ENCODE data around the gene PEX3.

The PEX3 gene, protein sequence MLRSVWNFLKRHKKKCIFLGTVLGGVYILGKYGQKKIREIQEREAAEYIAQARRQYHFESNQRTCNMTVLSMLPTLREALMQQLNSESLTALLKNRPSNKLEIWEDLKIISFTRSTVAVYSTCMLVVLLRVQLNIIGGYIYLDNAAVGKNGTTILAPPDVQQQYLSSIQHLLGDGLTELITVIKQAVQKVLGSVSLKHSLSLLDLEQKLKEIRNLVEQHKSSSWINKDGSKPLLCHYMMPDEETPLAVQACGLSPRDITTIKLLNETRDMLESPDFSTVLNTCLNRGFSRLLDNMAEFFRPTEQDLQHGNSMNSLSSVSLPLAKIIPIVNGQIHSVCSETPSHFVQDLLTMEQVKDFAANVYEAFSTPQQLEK

DNA sequence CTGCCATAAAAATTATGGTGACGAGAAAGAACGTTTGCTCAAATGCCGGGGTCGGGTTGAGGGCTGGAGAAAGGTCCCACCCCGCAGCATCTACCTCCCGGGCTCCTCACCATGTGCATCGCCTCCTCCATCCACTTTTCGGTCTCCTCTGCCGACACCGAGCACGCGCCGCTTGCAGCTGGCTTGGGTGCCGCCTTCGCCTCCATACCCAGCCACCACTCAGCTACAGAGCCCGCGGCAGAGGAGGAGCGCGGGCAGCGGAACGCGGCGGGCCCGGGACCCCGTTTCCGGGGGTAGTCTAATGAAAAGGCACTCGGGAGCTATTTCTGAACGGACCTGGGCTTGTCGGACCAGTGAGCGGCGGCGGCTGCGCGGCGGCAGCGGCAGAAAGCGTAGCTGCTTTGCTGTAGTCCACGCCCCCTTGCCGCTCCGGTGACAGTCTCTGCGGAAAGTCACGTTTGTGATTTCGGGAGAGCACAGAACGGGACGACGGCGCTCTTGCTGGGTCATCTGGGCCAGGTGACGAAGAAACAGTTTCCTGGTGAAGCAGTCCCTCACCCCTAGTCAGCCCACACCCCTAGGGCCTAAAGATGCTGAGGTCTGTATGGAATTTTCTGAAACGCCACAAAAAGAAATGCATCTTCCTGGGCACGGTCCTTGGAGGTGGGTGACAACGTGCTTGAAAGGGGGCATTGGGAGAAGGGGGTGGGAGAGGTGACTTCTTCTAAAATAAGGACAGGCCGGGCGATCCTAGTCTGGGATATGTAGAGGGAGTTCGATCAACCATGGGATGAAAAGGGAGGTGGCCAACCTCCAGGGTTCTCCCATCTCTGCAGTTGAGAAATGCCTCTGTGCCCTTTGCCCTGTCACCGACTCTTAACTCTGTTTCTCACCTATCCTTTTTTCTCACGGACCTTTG lies at the start of gene PEX3, which contains the start of gene ADAT2:
TSS of gene PEX3 (plus strand) at position 353 of the 919 bp plus-strand sequence. CDS start at position 591, 238 bp downstream.
TSS of gene ADAT2 (minus strand) at position 243 of the 919 bp plus-strand sequence. CDS start at position 206, 37 bp downstream.
- peak; percentile 84 to 93 (median 91) for DNase-seq (ENCODE audit: low read depth in 3 of 3)

GRCh38 chr6:143401068-143401446 lies 49.5 kb upstream of the PEX3 start:
- DNase-seq (ENCODE audit: low read depth in 3 of 3): no peak

DNA sequence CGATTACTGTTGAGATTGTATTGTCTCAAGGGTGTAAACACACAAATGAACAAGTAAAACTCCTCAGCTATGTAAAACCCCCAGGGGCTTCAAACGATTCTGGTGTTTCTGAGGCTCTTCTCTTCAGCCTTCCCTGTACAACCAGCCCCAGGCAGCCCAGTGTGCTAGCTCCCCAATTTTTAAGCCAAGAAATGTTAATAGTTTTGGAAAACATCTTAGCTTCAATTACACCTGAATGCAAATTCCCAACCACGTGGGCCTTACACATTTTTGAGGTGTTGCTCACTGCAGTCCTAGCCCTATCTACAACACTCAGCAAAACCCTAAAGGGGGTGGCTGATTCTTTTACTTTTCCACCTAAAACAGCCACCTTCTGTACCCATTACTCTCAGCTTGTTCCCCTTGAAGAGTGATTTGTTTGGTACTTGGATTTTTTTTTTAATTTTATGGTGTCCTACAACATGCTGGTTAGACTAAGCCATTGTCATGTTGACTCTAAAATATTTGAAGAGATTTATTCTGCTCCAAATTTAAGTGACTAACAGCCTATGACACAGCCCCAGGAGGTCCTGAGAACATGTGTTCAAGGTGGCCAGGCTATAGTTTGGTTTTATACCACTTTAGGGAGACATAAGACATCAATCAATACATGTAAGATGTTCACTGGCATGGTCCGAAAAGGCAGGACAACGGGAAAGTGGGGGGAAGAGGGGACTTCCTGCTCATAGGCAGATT lies 48.8 kb upstream of the PEX3 start:
- DNase-seq (ENCODE audit: low read depth in 3 of 3): no peak

DNA sequence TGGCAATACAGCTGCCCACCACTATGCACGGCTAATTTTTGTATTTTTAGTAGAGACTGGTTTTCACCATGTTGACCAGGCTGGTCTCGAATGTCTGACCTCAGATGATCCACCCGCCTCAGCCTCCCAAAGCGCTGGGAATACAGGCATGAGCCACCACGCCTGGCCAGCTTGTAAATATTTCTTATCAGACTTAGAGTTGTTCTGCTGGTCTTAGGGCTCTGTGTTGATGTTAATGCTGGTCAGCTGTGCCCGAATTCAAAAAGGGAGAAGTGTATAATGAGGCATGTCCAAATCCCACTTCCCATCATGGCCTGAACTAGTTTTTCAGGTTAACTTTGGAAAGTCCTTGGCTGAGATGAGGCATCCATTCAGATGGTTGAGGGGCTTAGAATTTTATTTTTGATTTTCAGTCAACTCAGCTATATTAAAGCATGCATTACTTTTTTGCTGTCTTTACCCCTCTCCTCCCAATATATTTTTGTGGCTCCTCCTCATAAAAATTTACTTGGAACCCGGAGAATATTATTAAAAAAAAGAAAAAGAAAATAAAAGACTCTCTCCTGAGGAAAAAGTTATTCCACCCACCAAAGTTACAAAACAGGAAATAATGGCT lies 47.8 kb upstream of the PEX3 start:
- DNase-seq (ENCODE audit: low read depth in 3 of 3): no peak

- no peak for DNase-seq (ENCODE audit: low read depth in 3 of 3)
Observed at GRCh38 chr6:143405373-143406154, 45.0 kb upstream of the PEX3 start.

DNA sequence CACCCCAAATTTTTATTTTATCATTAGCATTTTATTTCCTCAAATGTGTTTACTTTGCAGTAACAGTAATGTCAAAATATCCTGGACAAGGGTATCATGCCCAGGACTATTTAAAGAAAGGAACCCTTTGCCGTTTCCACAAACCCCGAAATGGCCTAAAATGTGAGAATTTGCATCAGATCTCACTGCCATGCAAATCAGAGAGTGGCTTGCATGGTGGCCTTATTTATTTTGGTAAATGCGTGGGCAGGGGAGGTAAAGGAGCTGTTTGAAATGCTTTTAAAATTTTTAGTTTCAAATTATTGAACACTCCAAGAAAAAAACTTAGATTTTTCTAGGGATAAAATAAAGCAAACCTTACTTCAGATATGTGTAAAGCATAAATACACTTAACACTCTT lies 43.9 kb upstream of the PEX3 start:
- DNase-seq (ENCODE audit: low read depth in 3 of 3): no peak

GRCh38 chr6:143408151-143408786 lies 42.3 kb upstream of the PEX3 start:
- no peak for DNase-seq (ENCODE audit: low read depth in 3 of 3)

- DNase-seq (ENCODE audit: low read depth in 3 of 3): no peak
Observed at GRCh38 chr6:143408787-143409162, 41.8 kb upstream of the PEX3 start.

- DNase-seq (ENCODE audit: low read depth in 3 of 3): no peak
Observed at GRCh38 chr6:143410859-143411270, 39.7 kb upstream of the PEX3 start.

DNA sequence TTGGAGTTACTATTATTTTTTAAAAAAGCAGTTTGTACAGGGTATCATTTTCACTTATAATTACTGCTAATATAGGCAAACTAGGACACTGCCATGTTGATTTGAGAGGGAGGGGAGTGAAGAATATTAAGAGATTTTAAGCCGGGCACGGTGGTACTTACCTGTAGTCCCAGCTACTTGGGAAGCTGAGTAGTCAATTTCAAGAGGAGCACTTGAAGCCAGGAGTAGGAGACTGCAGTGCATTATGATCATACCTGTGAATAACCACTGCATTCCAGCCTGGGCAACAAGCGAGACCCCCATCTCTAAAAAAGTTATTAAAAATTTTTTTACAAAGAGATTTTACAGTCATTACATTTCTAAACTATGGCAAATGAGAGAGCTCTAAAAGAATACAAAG lies 35.8 kb upstream of the PEX3 start:
- no peak for DNase-seq (ENCODE audit: low read depth in 3 of 3)

- no peak for DNase-seq (ENCODE audit: low read depth in 3 of 3)
Observed at GRCh38 chr6:143419526-143419925, 31.1 kb upstream of the PEX3 start.

DNA sequence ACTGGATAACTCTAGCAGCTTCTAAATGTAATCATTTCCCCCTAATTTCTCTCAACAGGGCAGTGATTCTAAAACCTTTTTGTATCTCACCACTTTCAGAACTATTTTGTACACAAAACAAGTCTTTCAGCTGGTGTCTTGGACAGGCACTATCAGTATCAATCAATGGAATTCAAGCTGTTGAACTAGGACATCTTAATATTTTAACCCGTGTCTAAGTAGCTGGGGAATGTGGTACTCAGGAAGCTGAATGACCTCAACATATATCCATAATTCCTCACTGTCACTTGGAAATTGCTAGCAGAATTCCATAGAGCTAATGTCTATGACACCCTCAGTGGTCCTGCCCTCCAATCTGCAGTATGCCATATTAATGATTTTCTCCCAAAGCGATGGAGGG lies 24.6 kb upstream of the PEX3 start:
- no peak for DNase-seq (ENCODE audit: low read depth in 3 of 3)

GRCh38 chr6:143427109-143427817 lies 23.3 kb upstream of the PEX3 start:
- peak; percentile 32 to 57 (median 48) for DNase-seq (ENCODE audit: low read depth in 3 of 3)

- DNase-seq (ENCODE audit: low read depth in 3 of 3): no peak
Observed at GRCh38 chr6:143429970-143430369, 20.6 kb upstream of the PEX3 start.

DNA sequence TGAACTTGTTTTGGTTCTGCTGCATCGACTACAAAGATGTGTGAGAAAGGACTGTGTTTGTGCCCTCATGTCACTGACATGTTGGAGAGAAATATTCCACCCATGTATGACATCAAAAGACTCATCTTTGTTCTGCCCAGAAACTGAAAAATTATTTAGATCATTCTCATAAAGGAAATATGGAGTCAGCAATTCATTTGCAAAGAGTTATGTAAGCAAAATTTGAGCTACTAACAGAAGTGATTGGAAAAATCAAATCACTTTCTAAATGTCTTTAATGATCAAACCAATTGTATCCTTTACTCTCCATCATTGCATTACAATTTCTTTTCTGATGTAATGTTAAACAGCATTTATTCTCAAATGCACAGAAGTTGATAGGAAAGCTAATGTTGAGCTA lies 19.4 kb upstream of the PEX3 start:
- no peak for DNase-seq (ENCODE audit: low read depth in 3 of 3)

DNA sequence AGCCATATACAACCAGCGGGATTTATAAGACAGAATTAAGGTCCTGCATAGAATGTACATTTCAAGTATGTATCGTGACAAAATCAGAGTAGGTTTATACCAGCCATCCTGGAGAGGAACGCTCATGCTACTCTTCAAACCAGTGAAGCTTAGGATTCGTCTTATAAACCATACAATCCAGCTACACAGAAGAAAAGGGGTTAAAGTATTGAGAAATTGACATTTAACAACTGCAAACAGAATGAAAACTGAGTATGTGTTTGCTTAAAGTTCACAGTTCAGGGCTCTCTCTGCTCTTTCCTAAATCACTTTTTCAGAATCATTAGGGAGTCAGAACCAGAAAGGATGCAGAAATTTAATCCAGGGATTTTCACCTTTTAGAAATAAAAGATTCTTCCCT lies 18.0 kb upstream of the PEX3 start:
- DNase-seq (ENCODE audit: low read depth in 3 of 3): no peak

DNA sequence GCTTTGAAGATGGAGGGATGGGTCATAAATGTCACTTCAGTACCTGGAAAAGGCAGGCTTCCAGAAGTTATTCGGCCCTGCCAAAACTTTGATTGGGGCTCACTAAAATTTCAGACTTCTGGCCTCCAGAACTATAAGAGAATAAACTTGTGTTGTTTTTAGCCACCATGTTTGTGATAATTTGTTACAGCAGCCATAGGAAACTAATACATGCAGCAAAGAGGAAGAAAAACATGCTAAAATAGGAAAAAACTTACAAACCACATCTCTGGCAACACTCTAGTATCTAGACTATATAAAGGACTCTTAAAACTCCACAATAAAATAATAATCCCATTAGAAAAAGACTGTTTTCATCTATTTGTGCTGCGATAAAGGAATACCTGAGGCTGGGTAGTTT lies 9.6 kb upstream of the PEX3 start:
- no peak for DNase-seq (ENCODE audit: low read depth in 3 of 3)

DNA sequence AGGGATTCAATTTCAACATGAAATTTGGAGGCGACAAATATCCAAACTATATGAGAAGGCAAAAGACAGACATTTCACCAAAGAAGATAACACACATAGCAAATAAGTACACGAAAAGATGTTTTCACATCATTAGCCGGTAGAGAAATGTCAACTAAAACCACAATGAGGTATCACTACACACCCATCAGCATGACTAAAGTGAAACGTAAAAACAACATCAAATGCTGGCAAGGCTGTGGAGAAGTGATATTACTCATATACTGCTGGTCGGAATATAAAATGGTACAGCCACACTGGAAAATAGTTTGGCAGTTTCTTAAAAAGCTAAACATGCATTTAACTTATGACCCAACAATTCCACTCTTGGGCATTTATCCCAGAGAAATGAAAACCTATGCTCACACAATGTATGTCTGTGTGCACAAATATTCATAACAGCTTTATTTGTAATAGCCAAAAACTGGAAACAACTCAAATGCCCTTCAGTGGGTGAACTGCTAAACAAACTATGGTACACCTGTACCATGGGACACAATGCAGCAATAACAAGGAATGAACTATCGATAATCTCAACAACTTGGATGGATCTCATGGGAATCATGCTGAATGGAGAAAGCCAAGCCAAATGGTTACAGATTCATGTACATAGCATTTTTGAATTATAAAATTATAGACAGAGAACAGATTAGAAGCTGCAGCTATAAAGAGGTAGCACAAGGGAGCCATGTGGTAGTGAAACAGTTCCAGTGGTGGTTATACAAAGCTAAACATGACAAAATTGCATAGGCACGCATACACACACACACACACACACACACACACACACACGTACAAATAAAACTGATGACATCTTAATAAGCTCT lies 8.7 kb upstream of the PEX3 start:
- DNase-seq (ENCODE audit: low read depth in 3 of 3): no peak

DNA sequence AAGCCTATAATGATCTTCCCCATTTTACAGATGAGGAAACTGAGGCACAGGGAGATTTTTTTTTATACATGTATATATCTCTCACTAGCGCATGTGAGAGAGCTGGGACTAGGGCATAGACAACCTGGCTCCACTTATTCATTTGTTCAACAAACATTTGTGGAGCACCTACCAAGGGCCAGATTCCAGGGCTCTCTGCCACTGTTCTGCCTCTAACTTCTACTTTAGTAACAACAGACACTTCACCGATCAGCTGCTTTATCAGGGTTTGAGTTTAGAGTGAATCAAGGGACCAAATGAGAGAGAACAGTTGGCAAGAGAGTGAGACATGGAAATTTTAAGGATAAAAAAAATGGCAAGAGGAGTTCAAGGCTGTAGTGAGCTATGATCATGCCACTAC lies 7.5 kb upstream of the PEX3 start:
- DNase-seq (ENCODE audit: low read depth in 3 of 3): no peak
